Hematopoietic multipotent progenitor cell treated with erythropoietin and hydrocortisone succinate and interleukin-3 and kit ligand, for 15 days (in vitro differentiated cells): ENCODE measurements around the gene MSH5.
A peak's percentile ranks its signal among the peaks of the same experiment; 100 is the strongest.

Source experiments
- DNase-seq: peaks from one replicate; pipeline ENCODE4 v3.0.0-alpha.2; 2015; ENCODE audit warnings: low spot score

MSH5 gene

GRCh38 chr6:31760790-31761189 lies 21.0 kb downstream of the MSH5 start:
- DNase-seq: no peak

GRCh38 chr6:31761343-31761742 lies 21.5 kb downstream of the MSH5 start:
- no peak for DNase-seq

GRCh38 chr6:31762356-31762755 lies 22.6 kb downstream of the MSH5 start, which contains the start of gene SAPCD1:
SAPCD1 (plus strand) TSS chr6:31762656; CDS start chr6:31763055, 399 bp downstream.
- DNase-seq: no peak

GRCh38 chr6:31762878-31763618 lies 23.2 kb downstream of the MSH5 start:
- DNase-seq: no peak

- DNase-seq: no peak
Observed at GRCh38 chr6:31763619-31763940, 23.8 kb downstream of the MSH5 start.

GRCh38 chr6:31764198-31764597 lies 24.4 kb downstream of the MSH5 start:
- no peak for DNase-seq

GRCh38 chr6:31765559-31765909 lies 25.7 kb downstream of the MSH5 start:
- no peak for DNase-seq

- DNase-seq: no peak
Observed at GRCh38 chr6:31765910-31766794, 26.3 kb downstream of the MSH5 start.

- no peak for DNase-seq
Observed at GRCh38 chr6:31767096-31767645, 27.4 kb downstream of the MSH5 start.

GRCh38 chr6:31768363-31769257 lies 28.8 kb downstream of the MSH5 start:
- no peak for DNase-seq

- DNase-seq: peak; percentile 91
Observed at GRCh38 chr6:31769684-31770371, 30.0 kb downstream of the MSH5 start.

- DNase-seq: no peak
Observed at GRCh38 chr6:31770860-31771259, 31.1 kb downstream of the MSH5 start.

GRCh38 chr6:31771992-31772358 lies 32.2 kb downstream of the MSH5 start:
- no peak for DNase-seq

GRCh38 chr6:31775184-31775583 lies 35.4 kb downstream of the MSH5 start:
- peak; percentile 55 for DNase-seq

- no peak for DNase-seq
Observed at GRCh38 chr6:31775633-31776484, 36.1 kb downstream of the MSH5 start.

- DNase-seq: no peak
Observed at GRCh38 chr6:31776485-31776988, 36.7 kb downstream of the MSH5 start.

GRCh38 chr6:31776989-31777666 lies 37.3 kb downstream of the MSH5 start, which contains the start of gene VWA7:
VWA7 (minus strand) TSS chr6:31777328; CDS start chr6:31776779, 549 bp downstream.
- peak; percentile 78 for DNase-seq

GRCh38 chr6:31777667-31778050 lies 37.9 kb downstream of the MSH5 start:
- no peak for DNase-seq

- no peak for DNase-seq
Observed at GRCh38 chr6:31778193-31778592, 38.4 kb downstream of the MSH5 start.
